ENCODE measurements around the gene PCNP. TPM values are rescaled to one million over a fixed set of nuclear protein-coding genes. Genes with fewer than 3 reads are reported as not detected.

Gene PCNP
- total and polyA plus RNA-seq, 2 experiments from 2014 or later: 134 to 185 TPM

- Histone ChIP-seq H3F3A (replicated peaks; ENCODE audit: low read depth) (no peaks in the 10 kb centered on the region), H3K36me3 (ENCODE audit: insufficient read depth) (no peaks in the 10 kb centered on the region), H3K4me3 (no peak overlapping the region), H3K4me2 (no peak overlapping the region), H2AFZ (no peak overlapping the region), H4K20me1 (replicated peaks; ENCODE audit: insufficient read depth) (no peaks in the 10 kb centered on the region), H3K27me3 (ENCODE audit: insufficient read depth) (no peaks in the 10 kb centered on the region), H3K9me2 (ENCODE audit: insufficient read depth) (peaks cover 2% of the 10 kb centered on the region; the same call in 1 of the 2 replicates), H3K79me2 (replicated peaks; ENCODE audit: insufficient read depth) (no peaks in the 10 kb centered on the region), H3K27ac (ENCODE audit: low read depth) (no peak overlapping the region), H3K4me1 (ENCODE audit: insufficient read depth) (peaks cover 17% of the 10 kb centered on the region)
- DNase-seq (ENCODE audit: low spot score) (no peak), ATAC-seq (no peak)
- H3K27me3 Mint-ChIP-seq (ENCODE audit: insufficient read depth, low read depth, poor library complexity): no peaks in the 10 kb centered on the region
- peaks cover 27% of the 10 kb centered on the region for H3K9me3 Mint-ChIP-seq
- no peak overlapping the region for H3K4me3 Mint-ChIP-seq
- H3K27ac Mint-ChIP-seq: no peak overlapping the region
- H3K4me1 Mint-ChIP-seq: peaks cover 17% of the 10 kb centered on the region; the same call in 2 of the 3 replicates
- TF ChIP-seq POLR2AphosphoS5 (IDR thresholded peaks at IDR 0.05; ENCODE audit: low read depth): no peak
- H3K36me3 Mint-ChIP-seq (ENCODE audit: low read depth): peaks cover 22% of the 10 kb centered on the region
These were observed 40.4 kb upstream of the PCNP start for GRCh38 chr3:101533603-101533968.

GRCh38 chr3:101535221-101535620 lies 38.8 kb upstream of the PCNP start:
- H3K4me3 Mint-ChIP-seq: no peak overlapping the region
- Histone ChIP-seq H4K20me1 (replicated peaks; ENCODE audit: insufficient read depth) (no peaks in the 10 kb centered on the region), H3K36me3 (ENCODE audit: insufficient read depth) (no peaks in the 10 kb centered on the region), H2AFZ (no peak overlapping the region), H3K27me3 (ENCODE audit: insufficient read depth) (no peaks in the 10 kb centered on the region), H3K27ac (ENCODE audit: low read depth) (no peak overlapping the region), H3K9me2 (ENCODE audit: insufficient read depth) (peaks cover 2% of the 10 kb centered on the region; the same call in 1 of the 2 replicates), H3F3A (replicated peaks; ENCODE audit: low read depth) (no peaks in the 10 kb centered on the region), H3K4me1 (ENCODE audit: insufficient read depth) (peaks cover 17% of the 10 kb centered on the region), H3K4me2 (no peak overlapping the region), H3K4me3 (no peak overlapping the region), H3K79me2 (replicated peaks; ENCODE audit: insufficient read depth) (no peaks in the 10 kb centered on the region)
- no peak for TF ChIP-seq CREB1 (CRISPR knock-in tag; IDR thresholded peaks at IDR 0.05; ENCODE audit: low read depth)
- no peak for TF ChIP-seq ETS1 (IDR thresholded peaks at IDR 0.05)
- TF ChIP-seq ZNF331 (CRISPR knock-in tag; IDR thresholded peaks at IDR 0.05; ENCODE audit: low read depth): no peak
- no peak for TF ChIP-seq STAT1 (IDR thresholded peaks at IDR 0.05; ENCODE audit: unreplicated experiment)
- TF ChIP-seq ZNF114 (CRISPR knock-in tag; IDR thresholded peaks at IDR 0.05): no peak
- TF ChIP-seq EZH2phosphoT487 (IDR thresholded peaks at IDR 0.05; ENCODE audit: unreplicated experiment): no peak
- no peak for TF ChIP-seq ZNF462 (CRISPR knock-in tag; IDR thresholded peaks at IDR 0.05)
- TF ChIP-seq REST (IDR thresholded peaks at IDR 0.05; ENCODE audit: unreplicated experiment): no peak
- H3K4me1 Mint-ChIP-seq: peaks cover 17% of the 10 kb centered on the region; the same call in 2 of the 3 replicates
- DNase-seq (ENCODE audit: low spot score) (no peak), ATAC-seq (no peak)
- no peak overlapping the region for H3K27ac Mint-ChIP-seq
- H3K27me3 Mint-ChIP-seq (ENCODE audit: insufficient read depth, low read depth, poor library complexity): no peaks in the 10 kb centered on the region
- H3K36me3 Mint-ChIP-seq (ENCODE audit: low read depth): peaks cover 12% of the 10 kb centered on the region; the same call in 2 of the 3 replicates
- peaks cover 17% of the 10 kb centered on the region for H3K9me3 Mint-ChIP-seq
